Stomach (tissue), 9 donors: ENCODE measurements around the gene SGPL1. TPM values are rescaled to one million over a fixed set of nuclear protein-coding genes. Genes with fewer than 3 reads are reported as not detected.

Experiments
- DNase-seq, 2 donors: peaks; one replicate each; pipeline versions ENCODE4 v3.0.0 to v3.0.0-alpha.2; 2013 to 2019
- H3K27ac ChIP-seq, 5 donors: fragments of 200-600 bp in 4 of 5; sonication (generic) in 4 of 5; one replicate each; pipeline ENCODE4 v1.5.1; 2013 to 2019; ENCODE audit warnings: mild to moderate bottlenecking in 1 of 5, moderate library complexity in 1 of 5
- H3K27me3 ChIP-seq, 3 donors: fragments of 200-600 bp; sonication (generic); one replicate each; pipeline ENCODE4 v1.5.1; 2017 to 2019; ENCODE audit warnings: mixed run types in 1 of 3
- H3K36me3 ChIP-seq, 4 donors: fragments of 200-600 bp; sonication (generic); 1 replicate in 3 of 4; 2 replicates in 1 of 4; pipeline ENCODE4 v1.5.1; 2016 to 2019
- H3K4me1 ChIP-seq, 4 donors: fragments of 200-600 bp; sonication (generic); one replicate each; pipeline ENCODE4 v1.5.1; 2016 to 2019
- H3K4me3 ChIP-seq, 4 donors: fragments of 200-600 bp; sonication (generic) in 3 of 4; one replicate each; pipeline ENCODE4 v1.5.1; 2016 to 2019; ENCODE audit warnings: mild to moderate bottlenecking in 1 of 4
- H3K9me3 ChIP-seq, 4 donors: fragments of 200-600 bp; sonication (generic); one replicate each; pipeline ENCODE4 v1.5.1; 2016 to 2019
- EP300 ChIP-seq: sonication (generic); formaldehyde crosslinking; IDR thresholded peaks from one replicate; pipeline ENCODE4 v1.6.1; 2017; ENCODE audit warnings: antibody characterized with exemption
- POLR2A ChIP-seq, 4 donors: fragments of 450-650 bp; IDR thresholded peaks; one replicate each; pipeline ENCODE4 v1.6.1; 2016; ENCODE audit warnings: antibody characterized with exemption in 4 of 4, control low read depth in 2 of 4, mild to moderate bottlenecking in 1 of 4, moderate library complexity in 1 of 4
- POLR2AphosphoS5 ChIP-seq, 3 donors: sonication (generic); formaldehyde crosslinking; IDR thresholded peaks; one replicate each; pipeline ENCODE4 v1.6.1; 2016; ENCODE audit warnings: antibody characterized with exemption in 3 of 3
- WGBS, 5 donors: extraction: QIAGEN DNeasy Blood & Tissue Kit in 3 of 5; methylation state at CpG; one replicate each; pipeline versions ENCODE4 v1.1.5 to v1.1.7; 2013 to 2018; 5-methylcytosine and 5-hydroxymethylcytosine counted together
- intact Hi-C: fragments of 100-400 bp; cut with DNase I; formaldehyde crosslinking; loops from one replicate; pipeline ENCODE4 v1.15.1; 2023; ENCODE audit warnings: low total_unique reads
- polyA plus RNA-seq, 3 donors: library from polyadenylated mRNA; stranded (reverse); fragments of 200-250 nt; gene quantifications; one replicate each; pipeline ENCODE4 v1.2.3, GENCODE V29; 2013
- total RNA-seq, 5 donors: library from RNA; depleted of rRNA; stranded (reverse); fragments of >200 nt; gene quantifications; one replicate each; pipeline versions ENCODE4 v1.1.0 to v1.2.3, GENCODE V29; 2014 to 2016
- TF ChIP-seq, protein P1 (sequence below), 7 experiments: fragments of 450-650 bp in 4 of 7; fragments of 200-600 bp in 3 of 7; sonication (generic) in 3 of 7; IDR thresholded peaks; one replicate each; pipeline ENCODE4 v1.5.1; 2016 to 2019; ENCODE audit warnings: antibody characterized with exemption in 7 of 7, control low read depth in 2 of 7, mild to moderate bottlenecking in 1 of 7
- donor health status: healthy with polysubstance abuse.
- donor health status: Bipolar disorder and iron deficiency.
- donor health status: healthy.

Gene SGPL1
- total and polyA plus RNA-seq, 8 donors: 1.2 to 65.5 (median 15.6) TPM

DNA sequence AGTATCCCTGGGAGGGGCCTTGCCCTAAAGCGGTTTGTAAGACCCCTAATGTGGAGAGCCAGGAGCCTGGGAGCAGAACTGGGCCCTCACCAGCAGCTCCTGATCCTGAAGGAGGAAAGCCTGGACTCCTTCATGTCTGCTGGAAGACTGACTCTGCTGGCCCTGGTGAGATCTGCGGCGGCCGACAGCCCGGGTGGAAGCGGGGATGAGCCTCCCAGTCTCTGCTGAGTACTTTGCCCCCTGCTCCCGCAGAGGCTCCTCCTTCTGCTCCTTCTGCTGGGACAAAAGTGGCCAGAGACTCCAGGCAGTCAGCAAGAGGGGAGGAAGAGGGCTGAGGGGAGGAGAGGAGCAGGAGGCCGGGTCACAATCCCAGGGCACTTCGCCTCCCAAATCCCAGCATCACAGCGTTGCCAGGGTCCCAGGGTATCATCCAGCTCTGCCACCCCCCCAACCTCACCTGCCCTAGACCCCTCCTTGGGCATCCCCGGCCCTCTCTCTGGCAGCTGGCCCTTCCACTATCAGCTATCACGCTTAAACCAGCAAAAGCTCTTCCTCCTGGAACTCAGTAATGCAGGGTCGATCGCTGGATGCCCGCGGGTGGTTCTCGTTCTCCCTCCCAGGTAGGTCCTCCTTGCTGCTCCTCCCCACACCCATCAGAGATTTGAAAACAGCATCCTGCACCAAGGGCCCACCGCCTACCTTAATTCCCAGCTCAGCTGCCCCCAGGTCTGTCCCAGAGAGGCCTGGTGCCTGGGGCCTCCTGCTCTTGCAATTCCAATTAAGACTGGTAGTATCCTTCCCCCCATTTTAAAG, 38.5 kb upstream of the SGPL1 start:
- H3K9me3 ChIP-seq: no peaks in the 10 kb centered on the region
- intact Hi-C loops: no loop called here
- H3K4me1 ChIP-seq: peaks cover 0 to 6% (median 0%) of the 10 kb centered on the region in 4 donors
- WGBS, 5 donors: 85 to 91% (median 88%) methylated on average over 14 to 18 of the region's 18 CpGs
- no peaks in the 10 kb centered on the region for H3K27me3 ChIP-seq
- TF ChIP-seq POLR2A (IDR thresholded peaks at IDR 0.05) (no peak), POLR2AphosphoS5 (IDR thresholded peaks at IDR 0.05) (no peak), EP300 (no peak)
- TF ChIP-seq, protein P1, sequence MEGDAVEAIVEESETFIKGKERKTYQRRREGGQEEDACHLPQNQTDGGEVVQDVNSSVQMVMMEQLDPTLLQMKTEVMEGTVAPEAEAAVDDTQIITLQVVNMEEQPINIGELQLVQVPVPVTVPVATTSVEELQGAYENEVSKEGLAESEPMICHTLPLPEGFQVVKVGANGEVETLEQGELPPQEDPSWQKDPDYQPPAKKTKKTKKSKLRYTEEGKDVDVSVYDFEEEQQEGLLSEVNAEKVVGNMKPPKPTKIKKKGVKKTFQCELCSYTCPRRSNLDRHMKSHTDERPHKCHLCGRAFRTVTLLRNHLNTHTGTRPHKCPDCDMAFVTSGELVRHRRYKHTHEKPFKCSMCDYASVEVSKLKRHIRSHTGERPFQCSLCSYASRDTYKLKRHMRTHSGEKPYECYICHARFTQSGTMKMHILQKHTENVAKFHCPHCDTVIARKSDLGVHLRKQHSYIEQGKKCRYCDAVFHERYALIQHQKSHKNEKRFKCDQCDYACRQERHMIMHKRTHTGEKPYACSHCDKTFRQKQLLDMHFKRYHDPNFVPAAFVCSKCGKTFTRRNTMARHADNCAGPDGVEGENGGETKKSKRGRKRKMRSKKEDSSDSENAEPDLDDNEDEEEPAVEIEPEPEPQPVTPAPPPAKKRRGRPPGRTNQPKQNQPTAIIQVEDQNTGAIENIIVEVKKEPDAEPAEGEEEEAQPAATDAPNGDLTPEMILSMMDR (IDR thresholded peaks at IDR 0.05): no peak
- peak in 1 of 2 donors; percentile 20 for DNase-seq
- H3K36me3 ChIP-seq: no peaks in the 10 kb centered on the region
- no peak overlapping the region for H3K27ac ChIP-seq
- H3K4me3 ChIP-seq: no peak overlapping the region

DNA sequence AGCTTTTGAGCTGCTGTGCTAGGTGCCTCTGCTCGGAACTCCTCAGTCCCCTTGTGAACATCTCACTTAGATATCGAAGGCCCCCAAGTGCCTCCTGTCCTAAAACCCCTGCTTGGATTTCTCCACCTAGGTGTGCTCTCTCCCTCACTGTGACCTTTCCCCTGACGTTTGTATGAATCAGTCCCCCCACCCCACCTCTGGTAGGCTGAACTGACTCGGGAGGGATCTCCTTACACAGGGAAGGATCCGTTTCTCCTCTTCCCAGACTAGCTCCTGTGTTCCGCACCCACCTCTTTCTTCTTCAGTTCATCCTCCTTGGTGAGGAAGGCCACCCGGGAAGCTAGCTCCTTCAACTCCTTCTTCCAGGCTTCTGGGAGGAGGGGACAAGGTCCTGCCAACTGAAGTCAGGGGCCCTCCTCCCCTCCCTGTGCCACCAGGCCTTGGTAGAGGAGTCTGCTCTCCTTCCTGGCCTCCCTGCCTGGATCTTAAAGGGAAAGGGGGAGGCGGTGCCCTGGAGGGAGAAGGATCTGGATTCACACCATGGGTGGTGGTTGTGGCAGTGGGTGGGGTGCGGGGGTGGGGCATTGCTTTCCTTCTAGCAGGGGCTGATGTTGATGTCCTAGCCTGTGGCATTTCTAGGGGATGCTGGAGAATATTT, 37.4 kb upstream of the SGPL1 start:
- no peak for DNase-seq
- Histone ChIP-seq H3K4me3 (no peak overlapping the region), H3K36me3 (no peaks in the 10 kb centered on the region), H3K9me3 (no peaks in the 10 kb centered on the region), H3K27me3 (no peaks in the 10 kb centered on the region), H3K4me1 (peaks cover 0 to 6% (median 0%) of the 10 kb centered on the region in 4 donors), H3K27ac (no peak overlapping the region)
- TF ChIP-seq EP300: no peak
- no peak for TF ChIP-seq POLR2A (IDR thresholded peaks at IDR 0.05)
- TF ChIP-seq, protein P1 (IDR thresholded peaks at IDR 0.05): no peak
- TF ChIP-seq POLR2AphosphoS5 (IDR thresholded peaks at IDR 0.05): no peak
- 70 to 80% (median 77%) methylated on average over 7 to 9 of the region's 9 CpGs for WGBS, 5 donors
- intact Hi-C loops: no loop called here

DNA sequence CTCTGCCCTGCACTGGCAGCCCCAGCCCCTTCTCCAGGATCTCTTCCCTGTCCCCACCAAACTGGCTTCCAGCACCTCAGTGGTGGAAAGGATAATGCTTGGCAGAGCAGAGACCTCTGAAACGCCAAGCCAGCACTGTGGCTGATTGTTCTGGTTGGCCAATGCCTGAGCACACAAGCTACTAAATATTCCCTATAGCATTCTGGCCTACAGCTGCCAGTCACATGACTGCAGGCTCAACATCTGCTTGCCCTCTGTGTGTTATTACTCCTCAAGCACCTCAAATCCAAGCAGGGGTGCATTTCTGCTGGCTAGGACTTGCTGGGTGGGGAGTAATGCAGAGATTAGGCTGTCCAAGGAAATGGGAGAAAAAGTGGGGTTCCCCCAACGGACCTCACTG, 36.7 kb upstream of the SGPL1 start:
- peaks cover 0 to 6% (median 0%) of the 10 kb centered on the region in 4 donors for H3K4me1 ChIP-seq
- no peak for DNase-seq
- intact Hi-C loops: no loop called here
- no peak overlapping the region for H3K4me3 ChIP-seq
- no peaks in the 10 kb centered on the region for H3K36me3 ChIP-seq
- TF ChIP-seq EP300: no peak
- no peak for TF ChIP-seq POLR2A (IDR thresholded peaks at IDR 0.05)
- TF ChIP-seq, protein P1 (IDR thresholded peaks at IDR 0.05): no peak
- no peak for TF ChIP-seq POLR2AphosphoS5 (IDR thresholded peaks at IDR 0.05)
- H3K27ac ChIP-seq: no peak overlapping the region
- no peaks in the 10 kb centered on the region for H3K9me3 ChIP-seq
- WGBS, 5 donors: 59 to 75% (median 64%) methylated on average over 2 of the region's 2 CpGs
- no peaks in the 10 kb centered on the region for H3K27me3 ChIP-seq

DNA sequence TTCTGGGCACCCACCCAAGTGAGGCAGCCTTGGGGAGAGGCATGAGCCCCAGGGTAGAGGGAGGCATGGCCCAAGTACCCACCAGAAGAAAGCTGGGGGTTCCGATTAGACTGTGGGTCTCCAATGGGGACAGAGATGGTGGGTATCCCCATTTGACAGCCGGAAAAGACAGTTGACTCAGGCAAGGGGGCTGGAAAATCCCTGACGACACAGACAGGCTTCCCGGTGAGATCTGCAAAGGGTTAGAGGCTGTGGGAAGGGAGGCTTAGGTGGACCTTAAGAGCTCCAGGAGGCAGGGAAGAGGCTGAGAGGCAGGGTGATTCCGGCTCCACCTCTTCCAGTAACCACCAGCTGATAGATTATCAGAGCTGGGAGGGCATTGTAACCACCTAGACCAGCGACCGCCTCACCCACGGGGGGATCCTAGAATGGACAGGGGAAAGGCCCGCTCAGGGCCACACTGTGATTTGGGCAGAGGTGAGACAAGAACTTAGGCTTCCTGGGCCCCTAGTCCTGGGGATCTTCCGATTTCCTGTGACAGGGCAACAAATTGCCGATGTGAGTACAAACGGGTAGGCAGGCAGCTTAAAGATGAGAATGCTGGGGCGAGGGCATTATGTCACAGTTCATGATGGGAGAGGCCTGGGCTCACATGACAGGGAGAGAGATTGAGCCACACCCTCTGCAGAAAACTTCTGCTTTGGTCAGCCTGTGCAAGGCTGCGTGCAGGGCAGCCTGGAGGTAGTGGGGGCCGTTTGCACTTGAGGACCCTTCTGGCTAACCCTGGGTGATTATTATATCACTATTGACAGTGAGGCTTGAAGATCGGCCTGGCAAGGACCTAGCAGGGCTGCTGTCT, 36.0 kb upstream of the SGPL1 start:
- Histone ChIP-seq H3K9me3 (no peaks in the 10 kb centered on the region), H3K27me3 (no peaks in the 10 kb centered on the region), H3K4me3 (no peak overlapping the region), H3K27ac (no peak overlapping the region), H3K36me3 (no peaks in the 10 kb centered on the region), H3K4me1 (peaks cover 0 to 6% (median 0%) of the 10 kb centered on the region in 4 donors)
- intact Hi-C loops: no loop called here
- WGBS, 5 donors: 71 to 87% (median 79%) methylated on average over 16 of the region's 16 CpGs
- no peak for TF ChIP-seq EP300
- peak in 1 of 2 donors; percentile 64 for DNase-seq
